ENCODE measurements around the gene NPTN. TPM values are rescaled to one million over a fixed set of nuclear protein-coding genes. Genes with fewer than 3 reads are reported as not detected.
A peak's percentile ranks its signal among the peaks of the same experiment; 100 is the strongest.

NPTN gene
- 227 TPM for total RNA-seq
- long read RNA-seq, transcript NPTN-202 (8 exons, 2,817 nt): major isoform, 47 of 71 reads
- long read RNA-seq, partial matches to known transcripts: 9 of 71 reads
- long read RNA-seq, other reads (novel, unspliced or antisense): 15 of 71 reads

GRCh38 chr15:73633111-73633990 is at the start of gene NPTN:
Gene NPTN (minus strand): TSS chr15:73633389. CDS start chr15:73633215, 174 bp downstream.
- Histone ChIP-seq H3K4me3 (peak within 1 kb of the TSS; percentile 96), H3K27ac (replicated peaks) (peak within 1 kb of the TSS; percentile 97), H3K9me3 (replicated peaks) (no peaks in the 10 kb centered on the region), H3K36me3 (no peaks in the 10 kb centered on the region), H3K27me3 (ENCODE audit: low read depth) (peaks cover 4% of the 10 kb centered on the region), H3K4me1 (peaks cover 55% of the 10 kb centered on the region)
- TF ChIP-seq CTCF (IDR thresholded peaks at IDR 0.05; ENCODE audit: borderline replicate concordance): no peak
- DNase-seq: peak; percentile 99
- intact Hi-C loops (cut with micrococcal nuclease): no loop called here

DNA sequence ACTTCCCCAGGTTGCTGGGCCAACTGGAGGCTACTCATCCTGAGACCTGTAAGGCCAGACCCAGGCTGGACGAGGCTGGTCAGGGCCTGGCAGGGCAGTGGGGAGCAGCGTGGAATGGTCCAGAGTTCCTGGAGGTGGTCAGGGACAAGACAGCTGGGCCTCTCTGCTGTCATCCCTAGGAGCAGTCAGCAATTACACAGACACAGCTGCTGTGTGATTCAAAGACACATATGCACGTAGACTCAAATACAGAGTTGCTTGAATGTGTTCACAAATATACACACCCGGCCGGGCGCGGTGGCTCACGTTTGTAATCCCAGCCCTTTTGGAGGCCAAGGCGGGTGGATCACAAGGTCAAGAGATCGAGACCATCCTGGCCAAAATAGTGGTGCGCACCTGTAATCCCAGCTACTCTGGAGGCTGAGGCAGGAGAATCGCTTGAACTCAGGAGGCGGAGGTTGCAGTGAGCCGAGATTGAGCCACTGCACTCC is 49.5 kb upstream of the NPTN start:
- Histone ChIP-seq H3K27ac (replicated peaks) (no peak overlapping the region), H3K36me3 (no peaks in the 10 kb centered on the region), H3K27me3 (ENCODE audit: low read depth) (peaks cover 7% of the 10 kb centered on the region), H3K9me3 (replicated peaks) (no peaks in the 10 kb centered on the region), H3K4me1 (peaks cover 42% of the 10 kb centered on the region), H3K4me3 (no peak overlapping the region)
- intact Hi-C loops (cut with micrococcal nuclease): no loop called here
- no peak for TF ChIP-seq CTCF (IDR thresholded peaks at IDR 0.05; ENCODE audit: borderline replicate concordance)
- DNase-seq: no peak

DNA sequence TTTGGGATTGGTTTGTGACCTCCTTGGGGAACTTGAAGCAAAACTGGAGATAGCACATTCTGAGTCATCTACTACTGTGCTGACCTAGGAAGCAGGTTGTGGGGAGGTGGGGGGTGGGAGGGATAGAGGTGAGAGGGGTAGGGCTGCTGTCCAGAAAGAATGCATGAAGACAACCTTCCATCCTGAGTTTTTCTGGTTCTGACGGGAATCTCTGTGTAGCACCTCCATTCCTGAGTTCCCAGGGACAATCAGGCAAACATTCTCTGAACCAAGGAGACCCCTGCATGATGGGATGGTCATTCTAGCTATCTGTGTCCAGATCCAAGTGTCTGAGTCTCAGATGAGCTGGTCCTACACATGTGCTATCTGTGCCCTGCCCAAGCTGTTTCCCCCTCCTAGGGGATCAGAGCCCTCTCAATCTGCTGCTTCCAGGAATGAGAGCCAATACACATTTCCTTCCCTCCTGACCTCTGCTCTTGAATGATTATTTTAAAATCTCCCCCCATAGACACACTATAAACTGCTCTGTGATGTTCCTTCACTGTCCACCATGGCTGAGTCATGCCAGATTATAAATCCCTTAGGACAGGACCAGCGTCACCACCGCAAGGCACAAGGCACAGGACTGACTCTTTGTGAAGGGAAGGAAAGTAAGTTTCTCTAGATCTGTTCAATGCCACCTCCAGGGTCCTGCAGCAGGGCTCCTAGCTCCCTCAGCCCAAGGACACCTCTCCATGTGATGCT is 48.8 kb upstream of the NPTN start:
- DNase-seq: no peak
- H3K9me3 ChIP-seq (replicated peaks): no peaks in the 10 kb centered on the region
- no peak overlapping the region for H3K4me3 ChIP-seq
- H3K36me3 ChIP-seq: no peaks in the 10 kb centered on the region
- intact Hi-C loops (cut with micrococcal nuclease): no loop called here
- peaks cover 36% of the 10 kb centered on the region for H3K4me1 ChIP-seq
- TF ChIP-seq CTCF (IDR thresholded peaks at IDR 0.05; ENCODE audit: borderline replicate concordance): no peak
- H3K27ac ChIP-seq (replicated peaks): no peak overlapping the region
- peaks cover 7% of the 10 kb centered on the region for H3K27me3 ChIP-seq (ENCODE audit: low read depth)

DNA sequence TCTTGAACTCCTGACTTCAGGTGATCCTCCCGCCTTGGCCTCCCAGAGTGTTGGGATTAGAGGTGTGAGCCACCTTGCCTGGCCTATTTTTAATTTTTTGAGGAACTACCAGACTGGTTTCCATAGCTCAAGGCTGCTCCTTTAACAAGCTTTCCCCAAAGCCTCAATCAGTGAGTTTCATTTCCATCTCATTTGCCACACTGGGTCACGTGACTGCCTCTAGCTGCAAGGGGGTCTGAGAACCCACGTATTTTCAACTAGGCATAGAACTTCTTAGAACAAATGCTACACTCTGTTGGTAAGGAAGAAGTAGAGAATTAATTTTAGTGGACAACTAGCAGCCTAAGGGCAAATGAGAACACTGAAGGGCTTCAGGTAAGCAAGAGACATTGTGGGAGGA is 47.9 kb upstream of the NPTN start:
- Histone ChIP-seq H3K27me3 (ENCODE audit: low read depth) (peaks cover 7% of the 10 kb centered on the region), H3K4me1 (peaks cover 27% of the 10 kb centered on the region), H3K4me3 (no peak overlapping the region), H3K9me3 (replicated peaks) (no peaks in the 10 kb centered on the region), H3K36me3 (no peaks in the 10 kb centered on the region), H3K27ac (replicated peaks) (no peak overlapping the region)
- no peak for DNase-seq
- no peak for TF ChIP-seq CTCF (IDR thresholded peaks at IDR 0.05; ENCODE audit: borderline replicate concordance)
- intact Hi-C loops (cut with micrococcal nuclease): no loop called here

DNA sequence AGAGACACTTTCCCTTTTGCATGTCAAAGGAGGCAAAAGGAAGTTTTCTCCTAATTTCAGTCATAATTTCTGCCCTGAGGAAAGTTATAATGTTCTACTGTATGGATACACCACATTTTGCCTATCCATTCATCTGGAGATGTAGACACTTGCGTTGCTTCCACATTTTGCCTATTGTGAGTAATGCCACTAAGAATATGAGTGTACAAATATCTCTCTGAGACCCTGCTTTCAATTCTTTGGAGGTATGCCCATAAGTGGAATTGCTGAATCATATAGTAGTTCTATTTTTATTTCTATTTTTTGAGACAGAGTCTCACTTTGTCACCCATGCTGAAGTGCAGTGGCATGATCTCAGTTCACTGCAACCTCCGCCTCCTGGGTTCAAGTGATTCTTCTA is 47.4 kb upstream of the NPTN start:
- no peaks in the 10 kb centered on the region for H3K9me3 ChIP-seq (replicated peaks)
- no peak for TF ChIP-seq CTCF (IDR thresholded peaks at IDR 0.05; ENCODE audit: borderline replicate concordance)
- H3K4me1 ChIP-seq: peaks cover 21% of the 10 kb centered on the region
- no peak for DNase-seq
- H3K27ac ChIP-seq (replicated peaks): no peak overlapping the region
- H3K4me3 ChIP-seq: no peak overlapping the region
- no peaks in the 10 kb centered on the region for H3K36me3 ChIP-seq
- intact Hi-C loops (cut with micrococcal nuclease): no loop called here
- H3K27me3 ChIP-seq (ENCODE audit: low read depth): peaks cover 7% of the 10 kb centered on the region
